Measurements from ENCODE around the gene PDE4B.
"Not testable (repeated sequence)": the region's sequence is repeated elsewhere in the genome, so short reads cannot be mapped to it uniquely, and the experiment has no call there.

The PDE4B gene

DNA sequence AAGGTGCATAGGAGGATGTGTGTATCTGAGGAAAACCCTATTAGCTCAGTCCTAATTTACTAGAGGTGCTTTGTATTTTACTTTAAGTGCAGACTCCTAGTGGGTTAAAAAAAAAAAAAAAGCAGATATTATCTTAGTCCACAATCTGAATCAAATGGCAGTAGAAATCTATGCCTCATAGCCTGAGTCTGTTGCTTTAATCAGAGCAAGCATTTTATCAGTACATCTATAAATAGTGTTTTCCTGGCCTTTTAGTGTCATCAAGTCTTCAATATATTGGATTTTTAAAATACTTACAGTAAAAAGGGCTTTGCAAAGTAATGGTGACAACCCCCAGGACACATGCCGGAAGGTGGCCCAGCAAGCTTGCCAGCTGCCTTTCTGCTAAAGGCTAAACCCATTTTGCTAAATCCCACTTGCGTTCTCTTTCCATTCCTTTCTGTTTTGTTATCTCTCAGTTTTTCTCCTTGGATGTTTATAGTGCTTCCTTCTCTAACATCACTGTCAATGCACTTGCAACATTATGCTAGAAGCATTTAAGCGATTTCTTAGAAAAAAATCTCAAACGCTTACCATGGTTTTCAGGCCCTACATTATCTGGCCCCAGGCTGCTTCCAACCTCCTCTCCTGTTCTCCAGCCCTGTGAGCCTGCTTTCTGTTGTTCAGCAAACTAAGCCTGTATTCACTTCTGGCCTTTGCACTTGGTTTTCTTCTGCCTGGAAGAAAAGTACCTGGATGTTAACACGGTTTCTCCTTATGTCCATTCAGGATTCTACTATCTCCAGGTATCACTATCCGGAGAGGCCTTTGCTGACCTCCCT lies 206.3 kb downstream of the PDE4B start:
- DNase-seq = no peak

GRCh38 chr1:66000033-66000637 lies 207.4 kb downstream of the PDE4B start:
- no peak for DNase-seq

DNA sequence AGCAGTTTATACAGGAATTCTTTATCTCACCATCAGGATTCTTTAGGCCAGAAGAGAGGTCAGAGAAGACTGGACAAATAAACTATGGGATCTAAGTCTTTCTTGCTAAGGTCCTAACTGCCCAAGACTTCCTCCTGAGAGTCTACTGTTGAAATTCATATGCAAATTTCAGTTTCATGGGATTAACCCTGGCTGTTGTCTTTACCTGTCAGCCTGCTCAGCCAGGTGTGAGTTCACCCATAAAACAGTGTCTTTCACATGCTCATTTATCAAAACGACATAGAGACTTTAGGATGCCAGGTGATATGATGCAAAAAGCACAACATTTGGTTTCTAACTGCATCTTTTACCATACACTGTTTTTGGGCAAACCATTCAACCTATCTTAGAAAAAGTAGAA lies 211.0 kb downstream of the PDE4B start:
- DNase-seq = no peak

GRCh38 chr1:66006534-66006933 lies 213.8 kb downstream of the PDE4B start:
- not testable (repeated sequence) for DNase-seq

GRCh38 chr1:66012106-66012784 lies 219.6 kb downstream of the PDE4B start:
- no peak for DNase-seq

DNA sequence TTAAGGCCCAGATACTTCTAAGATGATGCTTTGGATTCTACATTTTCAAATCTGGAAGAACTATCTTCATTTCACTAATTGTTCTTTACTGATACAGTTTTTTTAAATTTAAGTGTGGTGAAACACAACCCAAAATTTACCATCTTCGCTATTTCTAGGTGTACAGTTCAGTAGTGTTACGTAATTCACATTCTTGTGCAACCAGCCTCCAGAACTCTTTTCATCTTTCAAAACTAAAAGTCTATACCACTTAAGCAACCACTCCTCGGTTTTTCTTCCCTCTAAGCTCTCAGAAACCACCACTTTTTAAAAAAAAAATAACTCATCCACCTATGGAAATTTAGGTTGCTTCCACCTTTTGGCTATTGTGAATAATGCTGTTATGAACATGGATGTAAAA lies 220.7 kb downstream of the PDE4B start:
- no peak for DNase-seq

- no peak for DNase-seq
Measured at GRCh38 chr1:66022904-66023620, 230.4 kb downstream of the PDE4B start.

DNA sequence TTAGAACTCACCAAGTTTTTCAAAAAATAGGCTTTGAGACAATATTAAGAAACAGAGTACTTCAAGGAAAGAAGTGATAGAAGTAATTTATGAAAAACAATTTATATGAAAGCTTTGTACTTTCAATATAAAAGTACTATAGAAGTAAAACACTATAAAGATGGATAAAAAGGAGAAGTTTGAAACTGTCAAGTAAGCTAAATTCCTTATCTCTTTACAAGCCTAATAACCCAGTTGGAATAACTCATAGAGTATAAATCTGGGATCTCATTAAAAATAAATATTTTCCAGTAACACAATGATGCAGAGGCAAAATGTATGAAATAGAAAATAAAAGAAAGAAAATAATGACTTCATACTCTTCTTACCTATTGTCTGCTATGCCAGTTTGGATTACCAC lies 232.5 kb downstream of the PDE4B start:
- no peak for DNase-seq

DNA sequence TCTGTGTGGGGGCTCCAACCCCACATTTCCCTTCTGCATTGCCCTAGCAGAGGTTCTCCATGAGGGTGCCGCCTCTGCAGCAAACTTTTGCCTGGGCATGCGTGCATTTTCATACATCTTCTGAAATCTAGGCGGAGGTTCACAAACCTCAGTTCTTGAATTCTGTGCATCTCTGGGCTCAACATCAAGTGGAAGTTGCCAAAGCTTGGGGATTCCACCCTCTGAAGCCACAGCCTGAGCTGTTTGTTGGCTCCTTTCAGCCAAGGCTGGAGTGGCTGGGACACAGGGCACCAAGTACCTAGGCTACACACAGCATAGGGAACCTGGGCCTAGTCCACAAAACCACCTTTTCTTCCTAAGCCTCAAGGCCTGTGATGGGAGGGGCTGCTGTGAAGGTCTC lies 235.3 kb downstream of the PDE4B start:
- DNase-seq = no peak

GRCh38 chr1:66033781-66034180 lies 241.1 kb downstream of the PDE4B start:
- DNase-seq = no peak

DNA sequence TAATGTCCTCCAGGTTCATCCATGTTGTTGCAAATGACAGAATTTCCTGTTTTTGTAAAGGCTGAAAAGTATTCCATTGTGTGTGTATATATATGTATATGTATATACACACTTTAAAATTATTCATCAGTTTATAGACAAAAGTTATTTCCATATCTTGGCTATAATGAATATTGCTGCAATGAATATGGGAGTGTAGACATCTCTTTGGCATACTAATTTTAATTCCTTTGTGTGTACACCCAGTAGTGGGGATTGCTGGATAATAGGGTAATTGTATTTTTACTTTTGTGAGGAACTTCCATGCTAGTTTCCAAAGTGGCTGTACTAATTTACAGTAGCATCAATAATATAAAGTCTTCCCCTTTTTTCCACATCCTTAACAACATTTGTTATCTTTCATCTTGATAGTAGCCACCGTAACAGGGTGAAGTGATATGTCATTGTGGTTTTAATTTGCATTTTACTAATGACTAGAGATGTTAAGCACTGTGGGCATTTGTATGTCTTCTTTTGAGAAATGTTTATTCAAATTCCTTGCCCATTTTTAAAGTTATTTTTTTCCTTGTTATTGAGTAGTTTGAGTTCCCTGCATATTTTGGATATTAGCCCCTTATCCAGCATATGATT lies 243.0 kb downstream of the PDE4B start:
- DNase-seq = no peak

DNA sequence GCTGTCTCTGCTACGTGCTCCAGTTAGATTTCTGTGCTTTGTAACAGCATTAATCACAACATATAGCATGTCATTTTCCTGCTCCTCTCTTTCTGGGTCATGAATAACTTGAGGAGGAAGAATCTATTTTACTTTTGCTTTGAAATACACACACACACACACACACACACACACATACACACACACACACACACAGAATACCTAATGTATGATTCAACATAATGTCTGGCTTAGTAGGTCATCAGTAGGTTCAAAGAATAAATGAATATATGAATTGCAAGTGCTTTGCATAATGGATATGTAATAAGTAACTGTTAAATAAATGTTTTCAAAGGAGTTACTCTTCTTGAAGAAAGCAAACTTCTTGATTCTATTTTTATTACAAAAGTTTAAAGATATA lies 249.0 kb downstream of the PDE4B start:
- DNase-seq = no peak

DNA sequence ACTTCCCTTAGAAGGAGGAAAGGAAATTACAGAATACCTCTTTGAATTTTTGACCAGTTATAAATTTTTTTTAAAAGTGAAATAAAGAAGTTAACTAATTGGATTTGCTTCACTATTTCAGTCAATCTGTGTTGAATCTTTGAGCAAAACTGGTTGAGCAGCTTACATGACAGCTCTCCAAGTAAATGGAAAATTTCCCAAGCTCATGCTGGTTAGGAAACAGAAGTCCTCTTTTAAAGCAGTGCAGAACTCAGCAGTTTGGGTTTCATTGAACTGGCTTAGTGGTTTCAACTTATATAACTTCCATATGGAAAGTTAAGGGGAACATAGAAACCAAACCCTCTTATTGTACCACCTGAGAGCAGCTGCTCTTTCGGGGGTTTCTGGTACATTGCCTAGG lies 250.5 kb downstream of the PDE4B start:
- no peak for DNase-seq

DNA sequence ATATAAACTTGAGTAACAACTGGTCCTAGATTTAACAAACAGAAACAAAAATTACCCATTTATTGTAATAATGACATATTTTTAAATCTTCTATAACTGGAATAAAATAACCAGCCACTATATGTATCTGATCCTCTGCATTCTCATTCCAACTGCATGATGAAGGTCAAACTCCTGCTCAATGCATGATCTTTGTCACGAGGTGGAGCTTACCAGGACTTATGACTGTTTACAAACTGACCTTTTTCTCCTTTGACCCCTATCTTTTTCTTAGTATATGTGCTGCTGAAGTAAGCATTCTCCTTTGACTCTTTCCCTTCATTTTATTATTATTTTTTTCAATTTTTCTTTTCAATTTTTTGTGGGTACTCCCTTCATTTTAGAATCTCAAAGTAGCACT lies 252.2 kb downstream of the PDE4B start:
- no peak for DNase-seq

DNA sequence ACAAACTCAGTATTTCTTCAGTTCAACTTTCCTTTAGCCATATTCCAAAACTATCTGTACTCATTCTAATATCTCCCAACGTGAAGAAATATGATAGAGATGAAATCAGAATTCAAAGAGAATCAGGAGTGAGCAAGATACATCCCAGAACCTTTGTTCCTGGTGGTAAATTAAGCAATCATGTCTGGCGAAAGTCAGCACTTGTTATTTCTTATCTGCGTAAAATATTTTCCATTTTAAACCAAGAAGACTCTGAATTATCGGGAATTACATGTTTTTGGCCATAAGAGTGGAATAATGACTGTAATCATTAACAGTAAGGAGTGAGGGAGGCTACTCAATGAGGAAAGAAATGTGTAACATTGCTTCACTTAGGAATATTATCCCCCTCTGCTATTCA lies 253.7 kb downstream of the PDE4B start:
- DNase-seq = no peak

- DNase-seq = no peak
Measured at GRCh38 chr1:66048011-66048410, 255.3 kb downstream of the PDE4B start.

GRCh38 chr1:66050123-66050522 lies 257.4 kb downstream of the PDE4B start:
- DNase-seq = no peak

- DNase-seq = no peak
Measured at GRCh38 chr1:66050633-66051032, 257.9 kb downstream of the PDE4B start.

DNA sequence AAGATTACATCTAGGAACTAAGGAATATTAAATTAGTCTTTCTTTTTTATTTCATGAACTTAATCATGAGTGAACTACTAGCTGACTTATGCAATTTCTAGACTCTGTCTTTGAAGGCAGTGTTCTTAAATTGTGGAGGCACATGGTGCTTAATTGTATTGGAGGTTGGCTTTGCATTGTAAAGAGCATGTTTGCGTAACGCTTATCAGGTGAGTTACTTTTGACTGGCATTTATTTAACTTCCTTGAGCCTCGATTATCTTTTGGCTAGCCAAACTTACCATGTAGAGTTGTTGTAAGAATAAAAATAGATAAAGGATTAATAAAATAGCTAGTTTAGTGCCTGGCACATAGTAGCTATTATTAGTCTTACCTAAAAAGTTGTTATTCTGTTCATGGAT lies 262.4 kb downstream of the PDE4B start:
- DNase-seq = no peak

- not testable (repeated sequence) for DNase-seq
Measured at GRCh38 chr1:66057448-66057847, 264.8 kb downstream of the PDE4B start.

DNA sequence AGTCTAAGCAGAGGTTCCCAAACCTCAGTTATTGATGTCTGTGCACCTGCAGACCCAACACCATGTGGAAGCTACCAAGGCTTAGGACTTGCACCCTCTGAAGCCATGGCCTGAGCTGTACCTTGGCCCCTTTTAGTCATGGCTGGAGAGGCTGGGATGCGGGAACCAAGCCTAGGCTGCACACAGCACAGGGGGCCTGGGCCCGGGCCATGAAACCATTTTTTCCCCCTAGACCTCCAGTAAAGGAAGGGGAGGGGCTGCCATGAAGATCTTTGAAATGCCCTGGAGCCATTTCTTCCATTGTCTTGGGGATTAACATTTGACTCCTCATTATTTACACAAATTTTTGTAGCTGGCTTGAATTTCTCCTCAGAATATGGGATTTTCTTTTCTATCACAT lies 265.9 kb downstream of the PDE4B start:
- DNase-seq = no peak

GRCh38 chr1:66067219-66067618 lies 274.5 kb downstream of the PDE4B start:
- DNase-seq = not testable (repeated sequence)

Measured in activated T-cell treated with anti-CD3 and anti-CD28 coated beads, Interleukin-2, amount 50 U/mL, for 1 hour (primary cell).